NCI-H1930 (cell line): Measurements from ENCODE around the gene LEFTY2.
"Not testable (repeated sequence)": the region's sequence is repeated elsewhere in the genome, so short reads cannot be mapped to it uniquely, and the experiment has no call there.

ENCODE experiments used
- DNase-seq, 2 experiments: peaks; one replicate each; lab custom pipeline; 2025; lab: John Stamatoyannopoulos, UW

The LEFTY2 gene

GRCh38 chr1:225953315-225953714 lies 12.3 kb upstream of the LEFTY2 start:
- no peak for DNase-seq

DNA sequence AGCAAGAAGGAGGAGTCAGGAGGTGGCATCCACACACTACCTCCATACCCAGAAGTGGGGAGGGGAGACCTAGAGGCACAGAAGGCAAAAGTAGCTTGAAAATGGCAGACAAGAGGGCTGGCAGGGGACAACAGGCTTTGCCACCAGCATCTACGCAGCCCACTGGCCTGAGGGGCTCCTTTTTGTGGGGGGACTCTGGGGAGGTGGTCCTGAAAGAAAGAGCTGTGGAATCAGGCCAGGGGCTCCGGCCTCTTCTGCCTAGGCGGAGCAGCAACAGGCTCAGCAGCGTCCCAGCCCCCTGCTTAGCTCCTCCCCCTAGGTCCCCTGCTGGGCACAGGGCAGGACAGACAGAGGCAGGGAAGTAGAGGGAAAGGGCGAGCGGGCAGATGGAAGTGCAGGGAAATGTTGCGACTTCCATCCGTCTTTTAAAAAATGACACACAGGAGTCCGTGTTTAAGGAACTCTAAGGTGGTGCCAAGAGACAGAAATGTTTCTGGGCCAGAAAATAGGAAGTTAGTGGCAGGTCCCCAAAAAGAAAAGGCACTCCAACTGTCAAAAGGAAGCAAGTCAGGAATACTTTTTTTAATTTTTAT lies 10.0 kb upstream of the LEFTY2 start:
- no peak for DNase-seq

GRCh38 chr1:225949041-225949440 lies 8.0 kb upstream of the LEFTY2 start:
- no peak for DNase-seq

DNA sequence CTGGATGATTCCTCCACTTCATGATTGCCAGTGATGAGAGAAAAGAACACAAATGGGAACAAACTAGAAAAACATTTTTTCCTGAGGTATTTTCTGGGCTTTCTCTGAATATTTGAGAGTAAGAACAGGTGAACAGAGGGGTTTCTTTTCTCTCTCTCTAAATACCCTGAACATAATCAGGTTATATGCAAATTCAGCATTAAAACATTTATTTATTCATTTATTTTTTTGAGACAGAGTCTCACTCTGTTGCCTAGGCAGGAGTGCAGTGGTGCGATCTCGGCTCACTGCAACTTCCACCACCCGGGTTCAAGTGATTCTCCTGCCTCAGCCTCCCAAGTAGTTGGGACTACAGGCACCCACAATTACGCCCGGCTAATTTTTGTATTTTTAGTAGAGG lies 5.8 kb upstream of the LEFTY2 start:
- DNase-seq, result no peak

GRCh38 chr1:225946082-225946620 lies 5.1 kb upstream of the LEFTY2 start:
- DNase-seq, result no peak

DNA sequence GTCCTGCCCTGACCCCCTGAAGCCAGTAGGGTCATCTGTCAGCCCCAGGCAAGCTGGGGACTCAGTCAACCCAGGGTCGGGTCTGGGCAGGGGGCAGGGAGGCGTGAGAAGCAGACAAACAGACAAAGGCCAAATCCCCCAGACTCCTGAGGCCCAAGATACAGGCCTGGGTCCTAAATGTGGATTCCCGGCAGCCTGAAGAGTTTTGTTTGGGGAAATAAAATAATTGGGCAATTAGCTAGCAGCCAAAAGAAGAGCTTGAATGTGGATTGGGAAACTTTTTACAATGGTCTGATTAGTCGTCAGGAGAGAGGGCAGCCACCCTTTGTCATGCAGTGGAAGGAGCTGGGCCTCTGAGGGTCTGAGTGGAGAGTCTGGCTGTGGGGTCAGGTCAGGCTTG lies 4.5 kb upstream of the LEFTY2 start:
- no peak for DNase-seq

DNA sequence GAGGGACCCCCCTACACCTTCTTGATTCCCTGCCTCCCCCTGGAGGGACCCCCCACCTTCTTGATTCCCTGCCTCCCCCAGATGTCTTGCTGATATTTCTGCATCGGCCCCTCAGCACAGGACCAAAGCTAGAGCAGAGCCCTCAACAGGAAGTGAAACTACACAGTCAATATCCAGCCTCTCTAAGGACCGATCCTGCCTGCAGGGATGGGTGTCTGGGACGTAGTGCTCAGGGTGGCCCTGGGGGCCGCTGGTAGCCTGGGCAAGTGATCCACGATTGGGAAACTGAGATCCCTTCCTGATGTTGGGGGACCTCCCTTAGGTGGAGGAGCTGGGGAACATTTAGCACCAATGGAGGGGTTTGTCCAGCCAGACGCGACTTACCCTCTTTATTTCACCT lies 3.9 kb upstream of the LEFTY2 start:
- DNase-seq, result no peak

DNA sequence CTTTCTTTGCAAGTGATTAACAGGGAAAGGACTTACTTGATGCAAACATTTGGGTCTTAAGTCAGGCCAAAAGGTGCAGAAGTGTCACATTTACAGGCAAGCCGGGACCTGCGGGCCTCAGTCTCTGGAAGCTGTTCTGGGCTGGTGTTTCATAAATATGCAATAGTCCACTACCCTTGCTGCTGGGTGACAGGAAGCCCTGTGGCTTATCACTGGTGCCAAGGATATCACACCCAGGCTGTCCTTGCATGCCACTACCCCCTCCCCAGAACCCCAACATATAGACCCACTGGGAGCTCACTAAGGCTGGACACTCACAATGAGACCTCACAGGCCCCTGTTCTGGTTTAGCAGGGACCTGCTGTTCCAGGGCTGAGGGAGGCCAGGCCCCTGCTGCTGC lies 3.4 kb upstream of the LEFTY2 start:
- DNase-seq, result no peak

GRCh38 chr1:225943582-225943981 lies 2.6 kb upstream of the LEFTY2 start:
- DNase-seq, result no peak

GRCh38 chr1:225942574-225942973 lies 1.6 kb upstream of the LEFTY2 start:
- DNase-seq, result no peak

DNA sequence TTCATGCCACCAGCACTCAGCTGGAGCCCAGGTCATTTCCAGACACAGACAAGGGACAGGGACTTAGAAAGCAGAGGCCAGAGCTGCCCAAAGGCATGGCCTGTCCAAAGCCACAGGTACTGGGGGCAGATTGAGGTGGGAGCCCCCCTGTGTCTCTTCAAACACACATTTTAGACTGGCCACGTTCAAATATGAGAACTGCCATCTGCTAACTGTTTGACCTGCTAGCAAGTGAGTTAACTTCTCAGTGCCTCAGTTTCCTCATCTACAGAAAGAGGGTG lies 862 bp upstream of the LEFTY2 start:
- no peak for DNase-seq

- no peak for DNase-seq
Measured at GRCh38 chr1:225940385-225941151, 452 bp downstream of the LEFTY2 start.

GRCh38 chr1:225939939-225940310 lies 1.1 kb downstream of the LEFTY2 start:
- not testable (repeated sequence) for DNase-seq

DNA sequence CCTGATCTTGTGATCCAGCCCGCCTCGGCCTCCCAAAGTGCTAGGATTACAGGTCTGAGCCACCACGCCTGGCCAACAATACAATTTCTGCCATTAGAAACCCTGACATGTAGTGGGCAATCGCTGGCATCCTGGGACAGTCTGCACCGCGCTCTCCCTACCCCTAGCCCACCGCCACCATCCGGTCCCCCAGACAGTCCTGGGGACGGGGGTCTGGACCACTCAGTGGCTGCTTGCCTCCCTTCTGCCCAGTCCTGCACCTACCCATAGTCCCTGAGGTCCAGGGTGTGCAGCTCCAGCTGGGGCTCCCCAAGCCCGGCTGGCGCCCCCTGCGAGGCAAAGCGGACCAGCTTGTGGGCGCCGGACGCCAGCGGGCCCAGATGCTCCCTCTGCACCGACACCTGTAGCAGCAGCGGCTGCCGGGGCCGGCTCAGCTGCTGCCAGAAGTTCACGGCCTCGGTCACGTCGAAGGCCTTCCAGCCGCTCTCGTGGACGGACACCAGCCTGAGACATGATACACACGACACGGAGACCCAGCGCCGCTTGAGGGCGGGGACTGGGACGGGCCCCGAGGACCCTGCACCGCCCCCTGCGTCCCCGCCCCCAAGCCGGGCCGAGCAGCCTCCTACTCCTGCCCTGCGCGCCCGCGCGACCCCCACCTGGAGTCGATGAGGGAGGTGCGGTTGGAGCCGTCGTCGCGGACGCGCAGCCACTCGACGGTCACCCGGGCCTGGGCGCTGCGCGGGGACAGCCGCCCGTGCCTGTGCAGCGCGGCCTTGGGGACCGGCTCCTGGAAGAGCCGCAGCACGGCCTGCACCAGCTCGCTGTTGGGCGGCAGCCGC lies 1.7 kb downstream of the LEFTY2 start:
- not testable (repeated sequence) for DNase-seq

DNA sequence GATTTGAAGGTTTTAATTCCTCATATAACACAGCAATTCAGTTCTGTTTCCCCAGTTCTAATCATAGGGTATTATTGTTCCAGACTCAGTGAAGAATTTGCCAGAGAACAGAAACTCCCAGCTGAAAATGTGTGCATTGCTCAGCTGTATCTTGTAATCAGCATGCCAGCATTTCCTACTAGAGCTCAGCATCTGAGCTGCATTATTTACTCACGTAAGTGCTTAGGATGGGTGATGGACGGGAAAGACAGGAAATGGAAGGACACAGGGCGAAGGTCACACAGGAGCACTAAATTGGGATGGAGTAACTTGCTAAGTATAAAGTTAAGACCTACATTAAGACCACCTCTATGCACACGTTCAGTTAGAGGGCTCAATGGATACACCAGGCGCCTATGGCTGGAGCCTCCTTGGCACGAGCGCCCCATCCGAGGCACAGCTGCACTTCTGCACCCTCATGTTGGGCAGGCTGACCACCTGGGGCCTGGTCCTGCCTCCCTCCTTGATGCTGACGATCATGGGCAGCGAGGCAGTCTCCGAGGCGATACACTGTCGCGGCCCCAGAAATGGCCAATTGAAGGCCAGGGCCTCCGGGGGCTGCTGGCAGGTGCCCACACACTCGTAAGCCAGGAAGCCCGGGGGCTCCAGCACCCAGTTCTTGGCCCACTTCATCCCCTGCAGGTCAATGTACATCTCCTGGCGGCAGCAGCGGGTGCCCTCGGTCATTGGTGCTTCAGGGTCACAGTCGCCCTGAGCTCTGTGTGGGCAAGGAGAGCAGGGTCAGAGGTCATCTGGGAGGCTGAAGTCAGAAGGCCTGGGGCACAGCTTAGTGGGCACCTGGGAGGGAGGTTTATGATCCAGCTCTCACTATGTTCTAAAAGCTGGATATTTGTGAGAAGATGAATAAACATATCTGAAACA lies 3.7 kb downstream of the LEFTY2 start:
- no peak for DNase-seq

DNA sequence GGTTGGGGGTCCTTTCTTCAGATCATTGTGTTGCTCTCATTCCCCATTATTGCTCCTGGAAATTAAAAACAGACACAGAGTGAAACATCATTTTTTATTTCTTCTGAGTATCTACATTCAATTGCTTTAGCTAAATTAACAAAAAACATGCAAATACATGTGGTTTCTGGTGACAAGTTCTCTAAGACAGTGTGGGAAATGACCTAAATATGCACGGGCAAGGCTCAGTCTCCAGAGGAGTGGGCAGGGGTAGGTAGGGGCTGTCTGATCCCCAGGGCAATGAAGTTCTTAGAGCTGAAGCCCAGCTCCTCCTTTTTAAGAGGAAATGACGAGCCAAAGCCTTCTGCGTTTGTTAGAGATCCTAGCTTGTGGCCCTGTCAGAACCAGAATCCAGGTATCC lies 4.5 kb downstream of the LEFTY2 start:
- no peak for DNase-seq

GRCh38 chr1:225936086-225936485 lies 4.9 kb downstream of the LEFTY2 start:
- DNase-seq, result not testable (repeated sequence)

DNA sequence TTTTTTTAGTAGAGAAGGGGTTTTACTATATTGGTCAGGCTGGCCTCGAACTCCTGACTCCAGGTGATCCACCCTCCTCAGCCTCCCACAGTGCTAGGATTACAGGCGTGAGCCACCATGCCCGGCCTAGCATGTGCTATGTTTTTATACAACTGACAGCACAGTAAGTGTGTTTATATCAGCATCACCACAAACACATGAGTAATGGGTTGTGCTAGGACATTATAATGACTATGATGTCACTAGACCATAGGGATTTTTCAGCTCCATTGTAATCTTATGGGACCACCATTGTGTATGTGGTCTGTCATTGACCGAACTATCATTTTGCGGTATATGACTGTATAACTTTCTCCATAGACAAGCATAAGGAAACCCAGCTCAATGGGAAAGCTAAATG lies 6.3 kb downstream of the LEFTY2 start:
- no peak for DNase-seq

DNA sequence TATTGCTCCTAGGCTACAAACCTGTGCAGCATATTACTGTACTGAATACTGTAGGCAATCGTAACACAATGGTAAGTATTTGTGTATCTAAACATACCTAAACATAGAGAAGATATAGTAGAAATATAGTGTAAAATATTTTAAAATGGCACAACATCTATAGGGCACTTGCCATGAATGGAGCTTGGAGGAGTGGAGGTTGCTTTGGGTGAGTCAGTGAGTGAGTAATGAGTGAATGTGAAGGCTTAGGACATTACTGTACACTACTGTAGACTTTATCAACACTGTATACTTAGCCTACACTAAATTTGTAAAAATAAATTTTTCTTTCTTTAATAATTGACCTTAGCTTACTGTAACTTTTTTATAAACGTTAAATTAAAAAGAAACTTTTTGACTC lies 7.9 kb downstream of the LEFTY2 start:
- DNase-seq, result no peak

GRCh38 chr1:225931270-225932136 lies 9.5 kb downstream of the LEFTY2 start:
- no peak for DNase-seq

GRCh38 chr1:225930566-225930965 lies 10.5 kb downstream of the LEFTY2 start:
- DNase-seq, result no peak
